ENCODE measurements around the gene TRMT2A.

GRCh38 chr22:20137671-20138416, 20.8 kb upstream of the TRMT2A start:
- TF ChIP-seq CTCF (conservative IDR thresholded peaks at IDR 0.05; ENCODE audit: low read depth, low read length): no peak
- TF ChIP-seq EZH2 (IDR thresholded peaks at IDR 0.05; ENCODE audit: borderline replicate concordance, low read depth, low read length, poor library complexity, severe bottlenecking): no peak
